Endothelial cell of umbilical vein (primary cell): ENCODE data around the gene AUTS2. TPM values are rescaled to one million over a fixed set of nuclear protein-coding genes. Genes with fewer than 3 reads are reported as not detected.

Experiments
- BruUV-seq: library from RNA; stranded (reverse); fragments of 400-500 nt; replicated peaks from 2 replicates; lab custom pipeline; 2021; lab: Mats Ljungman, UMichigan
- CTCF ChIA-PET: fragments of 300-600, 350-600 bp; sonication (Branson Sonifier 250); formaldehyde crosslinking; loops from one replicate; lab custom pipeline; 2021; ENCODE audit warnings: antibody characterized with exemption, inconsistent platforms; lab: Charles Lee
- POLR2A ChIA-PET: fragments of 300-600, 350-600 bp; sonication (Branson Sonifier 250); formaldehyde crosslinking; loops from one replicate; lab custom pipeline; 2021; ENCODE audit warnings: antibody characterized with exemption, inconsistent platforms; lab: Charles Lee
- DNase-seq: peaks from one replicate; pipeline ENCODE4 v3.0.0-alpha.2; 2011; ENCODE audit warnings: low read depth, low spot score
- FAIRE-seq: peaks from 2 replicates; lab custom pipeline; 2011; peaks lifted over from hg19 to GRCh38; lab: Jason Lieb, UNC
- H2AFZ ChIP-seq: 2 replicates; pipeline ENCODE4 v1.6.0; 2012; ENCODE audit warnings: low read depth, low read length, control low read depth, inconsistent platforms
- H3K27ac ChIP-seq: 2 replicates; pipeline ENCODE4 v1.5.1; 2011; ENCODE audit warnings: low read depth, mild to moderate bottlenecking, control low read depth, low read length, moderate library complexity; ENCODE audit not compliant: insufficient read depth
- H3K27me3 ChIP-seq, 2 experiments: 2 replicates each; pipeline versions ENCODE4 v1.6.0 to v1.6.1; 2011; ENCODE audit warnings: low read length in 2 of 2, mixed read lengths in 1 of 2; ENCODE audit not compliant: control insufficient read depth in 2 of 2, insufficient read depth in 2 of 2
- H3K36me3 ChIP-seq, 2 experiments: 2 replicates in 1 of 2; 3 replicates in 1 of 2; pipeline ENCODE4 v1.5.1; 2011; ENCODE audit warnings: low read length in 2 of 2, mild to moderate bottlenecking in 1 of 2, moderate library complexity in 1 of 2; ENCODE audit not compliant: control insufficient read depth in 2 of 2, insufficient read depth in 2 of 2; ENCODE audit errors: extremely low read depth in 1 of 2
- H3K4me1 ChIP-seq: 3 replicates; pipeline ENCODE4 v1.5.1; 2011; ENCODE audit warnings: mild to moderate bottlenecking, low read length; ENCODE audit not compliant: control insufficient read depth, insufficient read depth; ENCODE audit errors: extremely low read depth
- H3K4me2 ChIP-seq: 2 replicates; pipeline ENCODE4 v1.6.1; 2011; ENCODE audit warnings: low read length, control low read depth, mixed read lengths; ENCODE audit not compliant: insufficient read depth
- H3K4me3 ChIP-seq, 3 experiments: fragments of 200-600 bp in 1 of 3; sonication (generic), shearing (Covaris generic) in 1 of 3; replicated peaks in 1 of 3; 2 replicates each; pipeline ENCODE4 v1.5.1; 2011 to 2016; ENCODE audit warnings: control low read depth in 3 of 3, low read length in 3 of 3, mild to moderate bottlenecking in 2 of 3, inconsistent platforms in 1 of 3, low read depth in 1 of 3, moderate library complexity in 1 of 3; ENCODE audit not compliant: insufficient read depth in 1 of 3
- H3K79me2 ChIP-seq: 2 replicates; pipeline ENCODE4 v1.6.0; 2012; ENCODE audit warnings: low read length, inconsistent platforms; ENCODE audit not compliant: control insufficient read depth, insufficient read depth
- H3K9ac ChIP-seq: replicated peaks from 2 replicates; pipeline ENCODE3; 2011; ENCODE audit warnings: low read length, control low read depth; ENCODE audit not compliant: insufficient read depth; ENCODE audit errors: extremely low read depth
- H3K9me1 ChIP-seq: replicated peaks from 3 replicates; pipeline ENCODE4 v1.6.0; 2011; ENCODE audit warnings: mild to moderate bottlenecking, low read length; ENCODE audit not compliant: control insufficient read depth, insufficient read depth; ENCODE audit errors: extremely low read depth
- H3K9me3 ChIP-seq: replicated peaks from 2 replicates; pipeline ENCODE4 v1.5.1; 2012; ENCODE audit warnings: low read length, inconsistent platforms; ENCODE audit not compliant: control insufficient read depth, insufficient read depth
- H4K20me1 ChIP-seq: replicated peaks from 2 replicates; pipeline ENCODE3; 2011; ENCODE audit warnings: mild to moderate bottlenecking, low read length; ENCODE audit not compliant: control insufficient read depth, insufficient read depth; ENCODE audit errors: extremely low read depth
- CTCF ChIP-seq, 2 donors: IDR thresholded peaks; 1 replicate in 1 of 2; 2 replicates in 1 of 2; pipeline ENCODE4 v1.5.1; 2011; ENCODE audit warnings: low read length in 2 of 2, mild to moderate bottlenecking in 2 of 2, moderate library complexity in 2 of 2, control low read depth in 1 of 2, inconsistent platforms in 1 of 2, low read depth in 1 of 2; ENCODE audit not compliant: insufficient read depth in 1 of 2; ENCODE audit errors: extremely low read depth in 1 of 2
- EZH2 ChIP-seq: IDR thresholded peaks from 2 replicates; pipeline ENCODE4 v1.6.1; 2012; ENCODE audit warnings: borderline replicate concordance, low read depth, mild to moderate bottlenecking, moderate library complexity, low read length, inconsistent platforms; ENCODE audit not compliant: severe bottlenecking
- FOS ChIP-seq: IDR thresholded peaks from 2 replicates; pipeline ENCODE4 v1.6.1; 2011; ENCODE audit warnings: mild to moderate bottlenecking, low read length, moderate library complexity, borderline replicate concordance; ENCODE audit not compliant: insufficient read depth
- GATA2 ChIP-seq: IDR thresholded peaks from 2 replicates; pipeline ENCODE4 v1.7.0; 2011; ENCODE audit warnings: low read depth, mild to moderate bottlenecking, moderate library complexity, mixed read lengths, low read length; ENCODE audit not compliant: insufficient read length, insufficient read depth
- JUN ChIP-seq: IDR thresholded peaks from 2 replicates; pipeline ENCODE4 v1.6.1; 2011; ENCODE audit warnings: borderline replicate concordance, low read depth; ENCODE audit not compliant: insufficient read length, insufficient read depth
- MAX ChIP-seq: IDR thresholded peaks from 2 replicates; pipeline ENCODE4 v1.6.1; 2011; ENCODE audit not compliant: insufficient read depth, insufficient read length
- MYC ChIP-seq: IDR thresholded peaks from one replicate; pipeline ENCODE4 v1.6.1; 2011; ENCODE audit warnings: mild to moderate bottlenecking, low read depth, low read length
- POLR2A ChIP-seq: IDR thresholded peaks from 2 replicates; pipeline ENCODE4 v1.6.1; 2012; ENCODE audit warnings: low read depth, mild to moderate bottlenecking, control low read depth, low read length
- POLR2AphosphoS5 ChIP-seq: IDR thresholded peaks from 2 replicates; pipeline ENCODE4 v1.6.1; 2012; ENCODE audit warnings: low read depth, mild to moderate bottlenecking, control low read depth, low read length, moderate library complexity; ENCODE audit not compliant: insufficient read depth
- dilution Hi-C: fragments of 300-500 bp; cut with MboI; formaldehyde crosslinking; loops from one replicate; pipeline ENCODE4 v1.15.0; 2019; ENCODE audit warnings: low sequenced_read_pairs; ENCODE audit not compliant: extremely low pct_ligation_motif_present
- intact Hi-C: fragments of 100-400 bp; cut with micrococcal nuclease; formaldehyde crosslinking; loops from one replicate; pipeline ENCODE4 v1.10.0; 2022
- polyA plus RNA-seq, 4 experiments: library from polyadenylated mRNA; depleted of rRNA in 3 of 4; stranded (reverse) in 3 of 4; unstranded in 1 of 4; fragments of >200 nt; gene quantifications; 2 replicates each; pipeline versions ENCODE4 v1.2.1 to v1.2.3, GENCODE V29; 2011 to 2012; ENCODE audit warnings: missing spikeins in 1 of 4
- total RNA-seq: library from RNA; stranded (reverse); gene quantifications from 2 replicates; pipeline ENCODE4 v1.2.3, GENCODE V29; 2021

The AUTS2 gene
- total and polyA plus RNA-seq, 2 donors (not counting 3 experiments of a cell fraction or from before 2014, with no cell fraction given) = 0.59 to 8.0 TPM

- no peaks in the 10 kb centered on the region for H4K20me1 ChIP-seq
- no peak for TF ChIP-seq GATA2
- no peak for TF ChIP-seq FOS
- TF ChIP-seq CTCF (IDR thresholded peaks at IDR 0.05; ENCODE audit: extremely low read depth in 1 of 2, insufficient read depth in 1 of 2, low read depth in 1 of 2, low read length in 2 of 2) = no peak
- no peak for TF ChIP-seq POLR2AphosphoS5
- no peak for TF ChIP-seq MYC
- no peak for TF ChIP-seq POLR2A
- no peak for TF ChIP-seq JUN
- no peak for TF ChIP-seq EZH2
- no peak for TF ChIP-seq MAX
- H3K27ac ChIP-seq = no peak overlapping the region
- no peak for DNase-seq
- H2AFZ ChIP-seq = no peak overlapping the region
- no peaks in the 10 kb centered on the region for H3K4me1 ChIP-seq
- H3K27me3 ChIP-seq = no peaks in the 10 kb centered on the region
- CTCF ChIA-PET = no interaction called here
- no peaks in the 10 kb centered on the region for H3K9me1 ChIP-seq
- H3K9ac ChIP-seq = no peak overlapping the region
- H3K4me3 ChIP-seq = no peak overlapping the region
- no peaks in the 10 kb centered on the region for H3K9me3 ChIP-seq
- H3K4me2 ChIP-seq = no peak overlapping the region
- POLR2A ChIA-PET = no interaction called here
- no TSS peak for BruUV-seq
- no peaks in the 10 kb centered on the region for H3K79me2 ChIP-seq
- H3K36me3 ChIP-seq = no peaks in the 10 kb centered on the region
- FAIRE-seq = no peak
- dilution Hi-C loops = no loop called here
- intact Hi-C loops = no loop called here
Observed at GRCh38 chr7:70676243-70676642, 1078.0 kb downstream of the AUTS2 start.
